Spleen (tissue), 7 donors: ENCODE data around the gene TOMT.

Source experiments
- POLR2A ChIP-seq, 3 donors: fragments of 450-650 bp; IDR thresholded peaks; one replicate each; pipeline ENCODE4 v1.5.1; 2017; ENCODE audit warnings: antibody characterized with exemption in 3 of 3, mild to moderate bottlenecking in 1 of 3
- TF ChIP-seq, protein P1 (sequence below), 11 experiments: fragments of 200-600 bp in 7 of 11; fragments of 450-650 bp in 4 of 11; sonication (generic) in 4 of 11; IDR thresholded peaks in 8 of 11; conservative IDR thresholded peaks in 3 of 11; 1 replicate in 7 of 11; 2 replicates in 4 of 11; pipeline versions ENCODE4 v1.4.0 to v1.8.0; 2016 to 2021; ENCODE audit warnings: antibody characterized with exemption in 11 of 11, inconsistent platforms in 4 of 11, mild to moderate bottlenecking in 1 of 11
- donor health status: DM: no; HTN: no; CAD: no; lungs with moderate emphysema.
- donor health status: DM: no; HTN: no; CAD: no.
- donor health status: DM: no; HTN: no; CAD: no.

DNA sequence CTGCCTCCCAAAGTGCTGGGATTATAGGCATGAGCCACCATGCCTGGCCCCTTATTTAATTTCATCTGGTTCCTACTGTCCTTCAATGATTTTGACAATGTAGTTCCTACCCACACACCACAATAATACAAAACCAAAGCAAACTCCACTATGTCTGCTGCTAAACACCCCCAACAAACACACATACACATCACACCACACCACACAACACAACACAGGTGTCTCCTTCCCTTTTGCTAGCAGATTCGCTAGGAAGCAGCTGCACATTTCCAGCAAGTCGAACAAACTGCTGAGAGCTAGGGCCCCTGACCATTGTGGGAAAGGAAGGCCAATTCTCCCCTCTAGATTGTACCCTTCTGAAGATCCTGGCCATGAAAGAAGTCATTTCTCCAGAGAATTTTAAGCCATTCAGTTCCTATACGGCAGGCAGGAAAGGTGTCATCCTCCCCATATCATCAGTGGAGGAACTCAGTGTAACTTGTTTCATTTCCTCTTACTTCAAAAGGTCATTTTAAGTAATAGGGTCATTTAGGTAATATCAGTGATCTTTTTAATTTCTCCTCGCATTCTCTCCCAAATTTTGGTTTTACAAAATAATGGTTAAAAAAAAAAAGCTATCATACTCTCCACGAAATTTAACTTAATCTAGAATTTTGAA lies 43.9 kb upstream of the TOMT start:
- TF ChIP-seq, protein P1, sequence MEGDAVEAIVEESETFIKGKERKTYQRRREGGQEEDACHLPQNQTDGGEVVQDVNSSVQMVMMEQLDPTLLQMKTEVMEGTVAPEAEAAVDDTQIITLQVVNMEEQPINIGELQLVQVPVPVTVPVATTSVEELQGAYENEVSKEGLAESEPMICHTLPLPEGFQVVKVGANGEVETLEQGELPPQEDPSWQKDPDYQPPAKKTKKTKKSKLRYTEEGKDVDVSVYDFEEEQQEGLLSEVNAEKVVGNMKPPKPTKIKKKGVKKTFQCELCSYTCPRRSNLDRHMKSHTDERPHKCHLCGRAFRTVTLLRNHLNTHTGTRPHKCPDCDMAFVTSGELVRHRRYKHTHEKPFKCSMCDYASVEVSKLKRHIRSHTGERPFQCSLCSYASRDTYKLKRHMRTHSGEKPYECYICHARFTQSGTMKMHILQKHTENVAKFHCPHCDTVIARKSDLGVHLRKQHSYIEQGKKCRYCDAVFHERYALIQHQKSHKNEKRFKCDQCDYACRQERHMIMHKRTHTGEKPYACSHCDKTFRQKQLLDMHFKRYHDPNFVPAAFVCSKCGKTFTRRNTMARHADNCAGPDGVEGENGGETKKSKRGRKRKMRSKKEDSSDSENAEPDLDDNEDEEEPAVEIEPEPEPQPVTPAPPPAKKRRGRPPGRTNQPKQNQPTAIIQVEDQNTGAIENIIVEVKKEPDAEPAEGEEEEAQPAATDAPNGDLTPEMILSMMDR (IDR thresholded peaks at IDR 0.05 in 8 of 11, conservative IDR thresholded peaks at IDR 0.05 in 3 of 11) = no peak
- no peak for TF ChIP-seq POLR2A (IDR thresholded peaks at IDR 0.05)
